T-helper 17 cell (primary cell): ENCODE measurements around the gene LRIT1. TPM values are rescaled to one million over a fixed set of nuclear protein-coding genes. Genes with fewer than 3 reads are reported as not detected.

Source experiments
- ATAC-seq: fragments of 150-1000 bp; cut with Tn5 transposase; 2 replicates; pipeline ENCODE4 v1.10.0; 2021; ENCODE audit warnings: mild to moderate bottlenecking, moderate library complexity
- DNase-seq, 3 donors: peaks; one replicate each; pipeline versions ENCODE4 v3.0.0 to v3.0.0-alpha.2; 2020 to 2021
- H3K9me3 ChIP-seq: one replicate; pipeline ENCODE4 v1.7.0; 2013; ENCODE audit warnings: low read length, mild to moderate bottlenecking; ENCODE audit not compliant: control insufficient read depth, poor library complexity, severe bottlenecking
- H3K27ac Mint-ChIP-seq: one replicate; pipeline ENCODE4 v1.8.0; 2022; ENCODE audit warnings: mild to moderate bottlenecking, moderate library complexity, mixed read lengths
- H3K27me3 Mint-ChIP-seq: one replicate; pipeline ENCODE4 v1.8.0; 2022; ENCODE audit warnings: mixed read lengths
- H3K36me3 Mint-ChIP-seq: one replicate; pipeline ENCODE4 v1.8.0; 2022; ENCODE audit warnings: low read depth, mixed read lengths
- H3K4me1 Mint-ChIP-seq: one replicate; pipeline ENCODE4 v1.8.0; 2022; ENCODE audit warnings: mild to moderate bottlenecking, mixed read lengths
- H3K4me3 Mint-ChIP-seq: one replicate; pipeline ENCODE4 v1.8.0; 2022; ENCODE audit warnings: mild to moderate bottlenecking, moderate library complexity, mixed read lengths
- total RNA-seq, 4 donors: library from RNA in 2 of 4; stranded (reverse) in 2 of 4; gene quantifications; one replicate each; pipeline ENCODE4 v1.2.3 and lab custom pipeline; 2022 to 2026

The LRIT1 gene
- total RNA-seq, 2 donors from 2014 or later = not detected

- Mint-ChIP-seq H3K27ac (no peak overlapping the region), H3K36me3 (no peaks in the 10 kb centered on the region), H3K4me3 (no peak overlapping the region), H3K27me3 (peaks cover 65% of the 10 kb centered on the region), H3K4me1 (no peaks in the 10 kb centered on the region)
- ATAC-seq (no peak), DNase-seq (no peak)
- H3K9me3 ChIP-seq = no peaks in the 10 kb centered on the region
Measured at GRCh38 chr10:84237199-84238051, 3.9 kb downstream of the LRIT1 start.

- no peaks in the 10 kb centered on the region for H3K36me3 Mint-ChIP-seq
- H3K9me3 ChIP-seq = no peaks in the 10 kb centered on the region
- H3K27me3 Mint-ChIP-seq = peaks cover 67% of the 10 kb centered on the region
- no peak overlapping the region for H3K27ac Mint-ChIP-seq
- H3K4me3 Mint-ChIP-seq = no peak overlapping the region
- H3K4me1 Mint-ChIP-seq = no peaks in the 10 kb centered on the region
- ATAC-seq (no peak), DNase-seq (no peak)
Measured at GRCh38 chr10:84236807-84237198, 4.5 kb downstream of the LRIT1 start.

GRCh38 chr10:84235096-84235495, 6.2 kb downstream of the LRIT1 start:
- Mint-ChIP-seq H3K27me3 (peaks cover 56% of the 10 kb centered on the region), H3K4me3 (no peak overlapping the region), H3K36me3 (no peaks in the 10 kb centered on the region), H3K4me1 (no peaks in the 10 kb centered on the region), H3K27ac (no peak overlapping the region)
- no peaks in the 10 kb centered on the region for H3K9me3 ChIP-seq
- ATAC-seq = no peak
- DNase-seq = no peak

GRCh38 chr10:84234479-84234878, 6.9 kb downstream of the LRIT1 start:
- H3K9me3 ChIP-seq = no peaks in the 10 kb centered on the region
- H3K36me3 Mint-ChIP-seq = no peaks in the 10 kb centered on the region
- DNase-seq (no peak), ATAC-seq (no peak)
- no peak overlapping the region for H3K27ac Mint-ChIP-seq
- no peak overlapping the region for H3K4me3 Mint-ChIP-seq
- peaks cover 50% of the 10 kb centered on the region for H3K27me3 Mint-ChIP-seq
- no peaks in the 10 kb centered on the region for H3K4me1 Mint-ChIP-seq

- Mint-ChIP-seq H3K4me1 (no peaks in the 10 kb centered on the region), H3K4me3 (no peak overlapping the region), H3K36me3 (no peaks in the 10 kb centered on the region), H3K27ac (no peak overlapping the region), H3K27me3 (peaks cover 45% of the 10 kb centered on the region)
- DNase-seq (no peak), ATAC-seq (no peak)
- no peaks in the 10 kb centered on the region for H3K9me3 ChIP-seq
Measured at GRCh38 chr10:84233940-84234339, 7.4 kb downstream of the LRIT1 start.

- DNase-seq (no peak), ATAC-seq (no peak)
- H3K27ac Mint-ChIP-seq = no peak overlapping the region
- H3K9me3 ChIP-seq = no peaks in the 10 kb centered on the region
- H3K36me3 Mint-ChIP-seq = no peaks in the 10 kb centered on the region
- no peak overlapping the region for H3K4me3 Mint-ChIP-seq
- peaks cover 49% of the 10 kb centered on the region for H3K27me3 Mint-ChIP-seq
- no peaks in the 10 kb centered on the region for H3K4me1 Mint-ChIP-seq
Measured at GRCh38 chr10:84232376-84232775, 9.0 kb downstream of the LRIT1 start.

GRCh38 chr10:84230359-84230758, 11.0 kb downstream of the LRIT1 start:
- Mint-ChIP-seq H3K36me3 (no peaks in the 10 kb centered on the region), H3K27ac (no peak overlapping the region), H3K27me3 (peaks cover 52% of the 10 kb centered on the region), H3K4me3 (no peak overlapping the region), H3K4me1 (no peaks in the 10 kb centered on the region)
- no peaks in the 10 kb centered on the region for H3K9me3 ChIP-seq
- ATAC-seq = no peak
- DNase-seq = no peak

GRCh38 chr10:84227810-84228209, 13.5 kb downstream of the LRIT1 start:
- Mint-ChIP-seq H3K27ac (no peak overlapping the region), H3K4me1 (no peaks in the 10 kb centered on the region), H3K27me3 (peaks cover 44% of the 10 kb centered on the region), H3K4me3 (no peak overlapping the region), H3K36me3 (no peaks in the 10 kb centered on the region)
- no peak for DNase-seq
- no peaks in the 10 kb centered on the region for H3K9me3 ChIP-seq
- ATAC-seq = no peak

- ATAC-seq (no peak), DNase-seq (no peak)
- Mint-ChIP-seq H3K27ac (no peak overlapping the region), H3K4me3 (no peak overlapping the region), H3K36me3 (no peaks in the 10 kb centered on the region), H3K27me3 (peaks cover 44% of the 10 kb centered on the region), H3K4me1 (no peaks in the 10 kb centered on the region)
- H3K9me3 ChIP-seq = no peaks in the 10 kb centered on the region
Measured at GRCh38 chr10:84226616-84227015, 14.7 kb downstream of the LRIT1 start.

- H3K4me1 Mint-ChIP-seq = no peaks in the 10 kb centered on the region
- no peaks in the 10 kb centered on the region for H3K36me3 Mint-ChIP-seq
- no peak within 1 kb of the TSS for H3K4me3 Mint-ChIP-seq
- H3K27me3 Mint-ChIP-seq = peaks cover 50% of the 10 kb centered on the region
- no peak for DNase-seq
- no peak within 1 kb of the TSS for H3K27ac Mint-ChIP-seq
- no peaks in the 10 kb centered on the region for H3K9me3 ChIP-seq
- ATAC-seq = no peak
Measured at GRCh38 chr10:84225427-84226173, 15.7 kb downstream of the LRIT1 start, which contains the start of gene LRIT2. Gene LRIT2 (minus strand): TSS chr10:84225544. CDS start chr10:84225520, 24 bp downstream.

GRCh38 chr10:84224411-84225028, 16.8 kb downstream of the LRIT1 start:
- no peak for ATAC-seq
- Mint-ChIP-seq H3K36me3 (no peaks in the 10 kb centered on the region), H3K27me3 (peaks cover 51% of the 10 kb centered on the region), H3K4me3 (no peak overlapping the region), H3K4me1 (no peaks in the 10 kb centered on the region), H3K27ac (no peak overlapping the region)
- H3K9me3 ChIP-seq = no peaks in the 10 kb centered on the region
- DNase-seq = no peak

GRCh38 chr10:84221916-84222315, 19.4 kb downstream of the LRIT1 start:
- DNase-seq (no peak), ATAC-seq (no peak)
- Mint-ChIP-seq H3K36me3 (no peaks in the 10 kb centered on the region), H3K4me1 (no peaks in the 10 kb centered on the region), H3K27ac (no peak overlapping the region), H3K4me3 (no peak overlapping the region), H3K27me3 (peaks cover 30% of the 10 kb centered on the region)
- no peaks in the 10 kb centered on the region for H3K9me3 ChIP-seq

- Mint-ChIP-seq H3K27ac (no peak overlapping the region), H3K27me3 (peaks cover 27% of the 10 kb centered on the region), H3K4me3 (no peak overlapping the region), H3K4me1 (peaks cover 5% of the 10 kb centered on the region), H3K36me3 (no peaks in the 10 kb centered on the region)
- DNase-seq (no peak), ATAC-seq (no peak)
- no peaks in the 10 kb centered on the region for H3K9me3 ChIP-seq
Measured at GRCh38 chr10:84217746-84218145, 23.6 kb downstream of the LRIT1 start.
